ENCODE data around the gene ADAMTS3.

DNA sequence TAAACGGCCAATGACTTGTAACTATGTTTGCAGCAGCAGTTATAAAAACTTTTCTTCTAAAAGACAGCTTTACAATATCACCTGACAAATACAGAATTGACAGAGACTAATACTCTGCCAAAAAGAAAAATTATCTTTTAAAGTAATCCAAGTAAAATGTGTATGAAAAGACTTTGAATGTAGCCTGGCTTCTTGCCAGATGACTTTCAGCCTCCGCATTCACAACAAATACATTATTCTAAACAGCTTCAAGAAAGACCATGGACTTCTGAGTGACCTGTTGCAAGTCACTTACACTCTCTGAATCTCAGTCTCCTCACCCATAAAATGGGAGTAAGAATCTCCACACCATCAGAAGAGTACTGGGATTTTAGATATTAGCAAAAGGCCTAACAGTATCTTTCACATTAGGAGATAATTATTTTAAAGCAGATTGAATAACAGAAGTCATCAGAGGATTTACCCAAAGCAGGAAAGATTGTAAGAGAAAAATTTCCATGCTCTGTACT lies 2.5 kb downstream of the ADAMTS3 start:
- TF ChIP-seq MAX (IDR thresholded peaks at IDR 0.05) (no peak), SIN3A (IDR thresholded peaks at IDR 0.05; ENCODE audit: borderline replicate concordance, low read depth, low read length) (no peak), FOXK2 (IDR thresholded peaks at IDR 0.05) (no peak), TFAP4 (IDR thresholded peaks at IDR 0.05; ENCODE audit: borderline replicate concordance, low read depth) (no peak), ZNF557 (CRISPR knock-in tag; IDR thresholded peaks at IDR 0.05) (no peak), JUND (CRISPR knock-in tag; IDR thresholded peaks at IDR 0.05) (no peak), ZBTB21 (CRISPR knock-in tag; IDR thresholded peaks at IDR 0.05) (no peak), EZH2 (conservative IDR thresholded peaks at IDR 0.05; ENCODE audit: low read depth, low read length) (no peak), ELF1 (CRISPR knock-in tag; IDR thresholded peaks at IDR 0.05) (no peak), BCL6 (CRISPR knock-in tag; IDR thresholded peaks at IDR 0.05) (no peak)
- TF ChIP-seq, protein P1, sequence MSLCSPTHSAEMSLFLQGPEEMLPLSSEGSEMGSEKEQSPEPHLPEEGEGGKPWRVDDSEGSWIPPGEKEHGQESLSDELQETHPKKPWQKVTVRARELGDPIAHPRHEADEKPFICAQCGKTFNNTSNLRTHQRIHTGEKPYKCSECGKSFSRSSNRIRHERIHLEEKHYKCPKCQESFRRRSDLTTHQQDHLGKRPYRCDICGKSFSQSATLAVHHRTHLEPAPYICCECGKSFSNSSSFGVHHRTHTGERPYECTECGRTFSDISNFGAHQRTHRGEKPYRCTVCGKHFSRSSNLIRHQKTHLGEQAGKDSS (CRISPR knock-in tag; IDR thresholded peaks at IDR 0.05; ENCODE audit: borderline replicate concordance, low read depth), result no peak

All from HepG2 (cell line).